GM11168 (cell line): Measurements from ENCODE around the gene ZNF479.
"Not testable (repeated sequence)": the region's sequence is repeated elsewhere in the genome, so short reads cannot be mapped to it uniquely, and the experiment has no call there.

ENCODE experiments used
- in situ Hi-C: fragments of 300-500 bp; cut with MboI; formaldehyde crosslinking; loops from one replicate; pipeline ENCODE4 v1.12.0; 2022; ENCODE audit warnings: low sequenced_read_pairs; ENCODE audit not compliant: unreplicated experiment

The ZNF479 gene

GRCh38 chr7:57132336-57132735 lies at the start of gene ZNF479:
Gene ZNF479, minus strand, starts transcription at chr7:57132436. Its CDS starts 112 bp downstream, at chr7:57132324.
- in situ Hi-C loops: not testable (repeated sequence)

GRCh38 chr7:57182031-57182430 lies 49.8 kb upstream of the ZNF479 start:
- in situ Hi-C loops: no loop called here

DNA sequence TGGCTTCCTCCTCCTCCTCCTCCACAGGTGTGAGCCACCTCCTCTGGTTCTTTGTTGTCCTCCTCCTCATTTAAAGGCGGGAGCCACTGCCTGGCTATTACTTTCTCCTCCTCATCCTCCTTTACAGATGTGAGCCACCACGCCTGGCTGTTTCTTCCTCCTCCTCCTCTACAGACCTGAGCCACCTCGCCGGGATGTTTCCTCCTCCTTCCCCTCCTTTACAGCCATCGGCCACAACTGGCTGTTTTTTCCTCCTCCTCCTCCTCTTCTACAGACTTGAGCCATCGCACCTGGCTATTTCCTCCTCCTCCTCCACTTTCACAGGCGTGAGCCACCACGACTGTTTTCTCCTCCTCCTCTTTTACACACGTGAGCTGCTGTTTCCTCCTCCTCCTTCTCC lies 49.0 kb upstream of the ZNF479 start:
- in situ Hi-C loops: no loop called here

DNA sequence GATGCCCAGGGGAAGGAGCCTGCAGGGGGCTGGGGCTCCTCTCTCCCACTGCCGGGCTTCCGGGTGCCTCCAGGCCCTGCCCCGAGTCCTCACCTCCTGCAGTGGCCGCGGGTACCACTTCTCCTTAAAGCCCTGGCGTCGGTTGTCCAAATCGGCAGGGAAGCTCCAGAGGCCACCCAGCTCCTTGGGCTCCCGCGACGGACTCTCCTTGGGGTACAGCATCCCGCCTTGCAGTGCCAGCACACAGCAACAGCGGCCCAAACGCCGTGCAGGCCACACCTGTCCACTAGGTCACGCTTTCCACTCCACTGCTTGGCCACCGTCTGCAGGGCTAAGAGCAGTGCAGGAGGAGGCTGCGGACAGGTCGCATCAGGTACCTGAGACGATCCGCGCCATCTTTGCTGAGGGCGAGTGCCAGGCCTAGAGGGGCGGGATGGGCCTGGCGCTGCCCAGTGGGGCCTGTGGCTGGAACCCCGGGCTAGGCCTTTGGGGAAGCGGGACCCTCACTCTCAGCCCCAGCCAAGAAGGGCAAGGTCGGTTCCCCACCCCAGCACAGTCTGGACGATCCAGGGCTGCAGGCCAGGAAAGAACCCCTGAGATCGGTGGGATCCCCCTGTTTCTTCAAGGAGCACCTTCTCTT lies 47.7 kb upstream of the ZNF479 start:
- in situ Hi-C loops: no loop called here

- in situ Hi-C loops: no loop called here
Observed at GRCh38 chr7:57178768-57179139, 46.5 kb upstream of the ZNF479 start.

DNA sequence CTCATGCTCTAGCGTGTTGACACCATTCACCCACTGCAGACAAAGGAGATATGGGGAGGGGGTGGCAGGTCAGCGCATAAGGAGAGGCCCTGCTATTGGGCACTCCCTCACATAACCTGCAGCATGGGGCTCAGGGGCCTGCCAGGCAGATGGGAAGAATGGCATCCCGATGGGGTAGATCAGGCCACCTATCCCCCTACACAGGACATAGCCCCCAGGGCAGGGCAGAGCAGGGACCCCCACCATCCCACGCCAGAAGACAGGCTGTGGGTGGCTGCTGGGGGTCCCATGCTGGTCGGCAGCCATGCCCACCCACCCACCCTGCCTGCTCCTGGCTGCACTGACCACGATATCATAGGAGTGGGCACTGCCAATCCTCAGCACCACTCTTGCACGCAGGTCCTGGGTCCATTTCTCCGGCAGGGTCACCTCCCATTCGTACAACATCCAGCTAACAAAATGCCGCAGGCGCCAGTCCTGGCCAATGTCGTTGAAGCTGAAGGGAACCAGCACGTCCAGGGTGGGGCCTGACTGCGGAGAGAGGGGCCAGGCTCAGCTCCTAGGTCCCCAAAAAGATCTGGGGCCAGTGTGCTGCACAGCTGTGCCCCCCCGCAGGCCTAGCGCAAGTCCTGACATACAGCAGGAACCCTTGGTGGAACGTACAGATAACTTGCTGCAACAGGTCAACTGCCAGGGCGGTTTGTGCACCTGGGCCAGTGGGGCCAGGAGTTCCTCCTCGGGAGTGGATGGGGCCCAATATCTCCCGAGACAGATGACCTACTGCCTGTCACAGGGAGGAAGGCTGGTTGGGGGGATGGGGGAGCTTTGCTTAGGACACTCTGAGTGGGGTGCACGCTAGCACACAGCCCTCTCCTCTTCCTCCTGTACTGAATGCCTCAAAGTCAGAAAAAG lies 45.9 kb upstream of the ZNF479 start:
- in situ Hi-C loops: no loop called here

- in situ Hi-C loops: no loop called here
Observed at GRCh38 chr7:57176928-57177635, 44.8 kb upstream of the ZNF479 start.

GRCh38 chr7:57165285-57165899 lies 33.2 kb upstream of the ZNF479 start:
- in situ Hi-C loops: no loop called here

- in situ Hi-C loops: not testable (repeated sequence)
Observed at GRCh38 chr7:57120123-57120784, 12.0 kb downstream of the ZNF479 start.
